IMR-90 (cell line): ENCODE measurements around the gene SLC25A25. TPM values are rescaled to one million over a fixed set of nuclear protein-coding genes. Genes with fewer than 3 reads are reported as not detected.
A peak's percentile ranks its signal among the peaks of the same experiment; 100 is the strongest.

Experiments used
- ATAC-seq: fragments of 200-7000 bp; cut with Tn5 transposase; 2 replicates; pipeline ENCODE4 v1.9.1; 2020; ENCODE audit warnings: low read depth, mild to moderate bottlenecking, moderate library complexity
- BruUV-seq: library from RNA; stranded (reverse); fragments of 400-500 nt; replicated peaks from 2 replicates; lab custom pipeline; 2021; lab: Mats Ljungman, UMichigan
- CTCF ChIA-PET: fragments of 300-600 bp; formaldehyde crosslinking; extraction: SDS; loops from one replicate; lab custom pipeline; 2021; ENCODE audit warnings: antibody characterized with exemption; lab: Yijun Ruan, JAX
- POLR2A ChIA-PET: fragments of 300-600 bp; sonication (Branson Sonifier 250); formaldehyde crosslinking; loops from one replicate; lab custom pipeline; 2022; ENCODE audit warnings: antibody characterized with exemption; ENCODE audit not compliant: unreplicated experiment; lab: Charles Lee
- DNase-seq: peaks from one replicate; pipeline ENCODE4 v3.0.0; 2013
- H2AFZ ChIP-seq: replicated peaks from 2 replicates; pipeline ENCODE3; 2013; ENCODE audit warnings: low read length, mild to moderate bottlenecking; ENCODE audit not compliant: poor library complexity
- H2AK5ac ChIP-seq: 2 replicates; pipeline ENCODE4 v1.6.1; 2013; ENCODE audit warnings: low read depth, low read length, inconsistent platforms
- H2AK9ac ChIP-seq: replicated peaks from 2 replicates; pipeline ENCODE3; 2013; ENCODE audit warnings: mild to moderate bottlenecking, low read depth, low read length, moderate library complexity; ENCODE audit not compliant: poor library complexity
- H2BK120ac ChIP-seq: 2 replicates; pipeline ENCODE4 v1.6.1; 2013; ENCODE audit warnings: low read depth, low read length, inconsistent platforms
- H2BK15ac ChIP-seq: 3 replicates; pipeline ENCODE4 v1.6.1; 2013; ENCODE audit warnings: low read depth, low read length, inconsistent platforms
- H2BK20ac ChIP-seq: 2 replicates; pipeline ENCODE4 v1.6.1; 2013; ENCODE audit warnings: low read depth, mild to moderate bottlenecking, inconsistent platforms, low read length, moderate library complexity
- H2BK5ac ChIP-seq: 2 replicates; pipeline ENCODE4 v1.6.1; 2013; ENCODE audit warnings: mild to moderate bottlenecking, low read depth, low read length, inconsistent platforms; ENCODE audit not compliant: poor library complexity, severe bottlenecking
- H3K14ac ChIP-seq: replicated peaks from 2 replicates; pipeline ENCODE4 v1.6.1; 2013; ENCODE audit warnings: low read depth, low read length, inconsistent platforms
- H3K18ac ChIP-seq: 2 replicates; pipeline ENCODE4 v1.6.1; 2013; ENCODE audit warnings: low read depth, low read length, control low read depth
- H3K23ac ChIP-seq: 2 replicates; pipeline ENCODE4 v1.6.1; 2013; ENCODE audit warnings: low read depth, low read length, inconsistent platforms
- H3K27ac ChIP-seq: 2 replicates; pipeline ENCODE4 v1.5.1; 2013; ENCODE audit warnings: mild to moderate bottlenecking, control low read depth, low read length; ENCODE audit not compliant: insufficient read depth
- H3K27me3 ChIP-seq: 2 replicates; pipeline ENCODE4 v1.6.1; 2013; ENCODE audit warnings: low read length; ENCODE audit not compliant: control insufficient read depth, insufficient read depth
- H3K36me3 ChIP-seq: 2 replicates; pipeline ENCODE4 v1.6.1; 2013; ENCODE audit warnings: low read length, mixed read lengths; ENCODE audit not compliant: control insufficient read depth, insufficient read depth
- H3K4ac ChIP-seq: 2 replicates; pipeline ENCODE4 v1.6.1; 2013; ENCODE audit warnings: low read depth, low read length, inconsistent platforms
- H3K4me1 ChIP-seq: 2 replicates; pipeline ENCODE4 v1.6.1; 2013; ENCODE audit warnings: low read length, mixed read lengths; ENCODE audit not compliant: control insufficient read depth, insufficient read depth
- H3K4me2 ChIP-seq: 2 replicates; pipeline ENCODE4 v1.6.1; 2013; ENCODE audit warnings: low read depth, mild to moderate bottlenecking, control low read depth, low read length, moderate library complexity
- H3K4me3 ChIP-seq: 2 replicates; pipeline ENCODE4 v1.5.1; 2013; ENCODE audit warnings: low read depth, mild to moderate bottlenecking, control low read depth, low read length, moderate library complexity; ENCODE audit not compliant: insufficient read depth
- H3K56ac ChIP-seq: 2 replicates; pipeline ENCODE4 v1.6.1; 2013; ENCODE audit warnings: low read length, inconsistent platforms; ENCODE audit not compliant: insufficient read depth; ENCODE audit errors: extremely low read depth
- H3K79me1 ChIP-seq, 2 experiments: 2 replicates each; pipeline ENCODE4 v1.6.1; 2013; ENCODE audit warnings: low read length in 2 of 2, inconsistent platforms in 1 of 2, low read depth in 1 of 2
- H3K9ac ChIP-seq: 2 replicates; pipeline ENCODE4 v1.6.1; 2013; ENCODE audit warnings: low read depth, low read length, control low read depth
- H3K9me1 ChIP-seq: 2 replicates; pipeline ENCODE4 v1.6.1; 2013; ENCODE audit warnings: low read length, inconsistent platforms; ENCODE audit not compliant: insufficient read depth
- H3K9me3 ChIP-seq: 2 replicates; pipeline ENCODE4 v1.6.1; 2013; ENCODE audit warnings: low read length; ENCODE audit not compliant: control insufficient read depth, insufficient read depth
- H4K20me1 ChIP-seq: 2 replicates; pipeline ENCODE4 v1.6.1; 2013; ENCODE audit warnings: low read length, inconsistent platforms; ENCODE audit not compliant: insufficient read depth
- H4K5ac ChIP-seq: 2 replicates; pipeline ENCODE4 v1.6.1; 2013; ENCODE audit warnings: mild to moderate bottlenecking, low read depth, low read length, control low read depth
- H4K8ac ChIP-seq, 2 experiments: 2 replicates each; pipeline ENCODE4 v1.6.1; 2013; ENCODE audit warnings: low read depth in 2 of 2, low read length in 2 of 2, control low read depth in 1 of 2, inconsistent platforms in 1 of 2
- H4K91ac ChIP-seq: 2 replicates; pipeline ENCODE4 v1.6.1; 2013; ENCODE audit warnings: low read depth, low read length, inconsistent platforms; ENCODE audit not compliant: insufficient read depth
- BHLHE40 ChIP-seq: fragments of 150-350 bp; IDR thresholded peaks from 2 replicates; pipeline ENCODE4 v1.6.1; 2016; ENCODE audit warnings: mild to moderate bottlenecking, low read depth, low read length
- CEBPB ChIP-seq: IDR thresholded peaks from 2 replicates; pipeline ENCODE4 v1.6.1; 2012; ENCODE audit warnings: low read depth, low read length, improper control_type of control experiment
- CHD1 ChIP-seq: IDR thresholded peaks from 2 replicates; pipeline ENCODE4 v1.6.1; 2012; ENCODE audit warnings: low read depth, low read length, improper control_type of control experiment
- FOS ChIP-seq: fragments of 150-350 bp; IDR thresholded peaks from 2 replicates; pipeline ENCODE4 v1.6.1; 2016; ENCODE audit warnings: low read depth, low read length
- MAFK ChIP-seq: IDR thresholded peaks from 2 replicates; pipeline ENCODE4 v1.6.1; 2012; ENCODE audit warnings: low read depth, low read length, improper control_type of control experiment
- MAZ ChIP-seq: IDR thresholded peaks from 2 replicates; pipeline ENCODE4 v1.6.1; 2012; ENCODE audit warnings: low read depth, mild to moderate bottlenecking, low read length, improper control_type of control experiment, moderate library complexity, borderline replicate concordance
- MXI1 ChIP-seq: IDR thresholded peaks from 2 replicates; pipeline ENCODE4 v1.6.1; 2012; ENCODE audit warnings: low read depth, mild to moderate bottlenecking, low read length, moderate library complexity, borderline replicate concordance
- NFE2L2 ChIP-seq: fragments of 150-350 bp; IDR thresholded peaks from 2 replicates; pipeline ENCODE4 v1.6.1; 2016; ENCODE audit warnings: low read depth, mild to moderate bottlenecking, low read length
- POLR2A ChIP-seq: IDR thresholded peaks from 2 replicates; pipeline ENCODE4 v1.6.1; 2012; ENCODE audit warnings: mild to moderate bottlenecking, low read depth, low read length
- RAD21 ChIP-seq: IDR thresholded peaks from 2 replicates; pipeline ENCODE4 v1.6.1; 2012; ENCODE audit warnings: low read length, improper control_type of control experiment
- RCOR1 ChIP-seq: IDR thresholded peaks from 2 replicates; pipeline ENCODE4 v1.6.1; 2012; ENCODE audit warnings: mild to moderate bottlenecking, low read length, improper control_type of control experiment; ENCODE audit not compliant: insufficient replicate concordance
- RFX5 ChIP-seq: IDR thresholded peaks from 2 replicates; pipeline ENCODE4 v1.8.0; 2012; ENCODE audit warnings: low read depth, mild to moderate bottlenecking, low read length, moderate library complexity
- SMC3 ChIP-seq: fragments of 150-350 bp; IDR thresholded peaks from 2 replicates; pipeline ENCODE4 v1.6.1; 2016; ENCODE audit warnings: low read depth, mild to moderate bottlenecking, antibody characterized with exemption, low read length, moderate library complexity
- USF2 ChIP-seq: fragments of 150-350 bp; IDR thresholded peaks from 2 replicates; pipeline ENCODE4 v1.6.1; 2017; ENCODE audit warnings: mild to moderate bottlenecking, antibody characterized with exemption, low read length, low read depth
- WGBS, 2 experiments: methylation state at CpG; one replicate each; pipeline versions ENCODE4 v1.1.5 to v1.1.7; 2013; ENCODE audit warnings: missing lambda C conversion rate in 2 of 2; ENCODE audit not compliant: insufficient read length in 1 of 2; ENCODE audit errors: extremely low coverage in 2 of 2; 5-methylcytosine and 5-hydroxymethylcytosine counted together
- dilution Hi-C: fragments of 300-500 bp; cut with HindIII; formaldehyde crosslinking; loops from one replicate; pipeline ENCODE4 v1.14.3; 2018; ENCODE audit warnings: low sequenced_read_pairs; ENCODE audit not compliant: unreplicated experiment
- in situ Hi-C: fragments of 300-500 bp; cut with MboI; formaldehyde crosslinking; loops from 3 replicates; pipeline ENCODE4 v1.14.3; 2019; ENCODE audit warnings: low sequenced_read_pairs, inconsistent platforms, mixed read lengths
- intact Hi-C: fragments of 100-400 bp; cut with micrococcal nuclease; formaldehyde crosslinking; loops from 2 replicates; pipeline ENCODE4 v1.10.0; 2022
- polyA plus RNA-seq, 3 experiments: library from polyadenylated mRNA; depleted of rRNA; stranded (reverse); fragments of >200 nt; gene quantifications; 2 replicates each; pipeline ENCODE4 v1.2.3, GENCODE V29; 2012; ENCODE audit warnings: low replicate concordance in 1 of 3
- total RNA-seq: library from RNA; depleted of rRNA; stranded (reverse); fragments of >200 nt; gene quantifications from 2 replicates; pipeline ENCODE4 v1.2.3, GENCODE V29; 2012
- TF ChIP-seq, protein P1 (sequence below): fragments of 150-350 bp; IDR thresholded peaks from 2 replicates; pipeline ENCODE4 v1.6.1; 2016; ENCODE audit warnings: low read depth, mild to moderate bottlenecking, low read length, moderate library complexity, borderline replicate concordance
- TF ChIP-seq, protein P2 (sequence below): conservative IDR thresholded peaks from 2 replicates; pipeline ENCODE4 v1.5.1; 2012; ENCODE audit warnings: mild to moderate bottlenecking, low read depth, low read length, improper control_type of control experiment

Gene SLC25A25
- total and polyA plus RNA-seq, 2 of the 4 experiments (the other 2 are of a cell fraction), result 14.0 to 17.9 TPM

- Histone ChIP-seq H2BK20ac (no peak overlapping the region), H4K91ac (no peak overlapping the region), H3K18ac (no peak overlapping the region), H3K27me3 (no peaks in the 10 kb centered on the region), H2BK15ac (no peak overlapping the region), H2AFZ (no peak overlapping the region), H3K36me3 (peaks cover 51% of the 10 kb centered on the region), H3K79me1 (peaks cover 31 to 87% of the 10 kb centered on the region in 2 experiments), H3K4me1 (peaks cover 25% of the 10 kb centered on the region), H3K4ac (no peak overlapping the region), H4K8ac (no peak overlapping the region), H3K27ac (no peak overlapping the region), H3K4me2 (no peak overlapping the region), H3K9me3 (no peaks in the 10 kb centered on the region), H2AK5ac (no peak overlapping the region), H3K9me1 (peaks cover 25% of the 10 kb centered on the region; the same call in 1 of the 2 replicates), H3K23ac (no peak overlapping the region), H3K9ac (no peak overlapping the region), H2AK9ac (peak overlapping the region; percentile 34), H4K5ac (no peak overlapping the region), H3K56ac (no peak overlapping the region), H4K20me1 (peaks cover 45% of the 10 kb centered on the region), H2BK120ac (no peak overlapping the region), H2BK5ac (no peak overlapping the region), H3K14ac (no peak overlapping the region), H3K4me3 (no peak overlapping the region)
- 96% methylated on average over 20 of the region's 20 CpGs; no CpG with 5 or more reads in 1 of the 2 experiments for whole genome bisulfite sequencing, 2 experiments
- CTCF ChIA-PET, result no interaction called here
- dilution Hi-C loops (no loop called here), in situ Hi-C loops (no loop called here), intact Hi-C loops (no loop called here)
- DNase-seq (no peak), ATAC-seq (no peak)
- BruUV-seq, result no TSS peak
- TF ChIP-seq NFE2L2, result no peak
- TF ChIP-seq, protein P1, sequence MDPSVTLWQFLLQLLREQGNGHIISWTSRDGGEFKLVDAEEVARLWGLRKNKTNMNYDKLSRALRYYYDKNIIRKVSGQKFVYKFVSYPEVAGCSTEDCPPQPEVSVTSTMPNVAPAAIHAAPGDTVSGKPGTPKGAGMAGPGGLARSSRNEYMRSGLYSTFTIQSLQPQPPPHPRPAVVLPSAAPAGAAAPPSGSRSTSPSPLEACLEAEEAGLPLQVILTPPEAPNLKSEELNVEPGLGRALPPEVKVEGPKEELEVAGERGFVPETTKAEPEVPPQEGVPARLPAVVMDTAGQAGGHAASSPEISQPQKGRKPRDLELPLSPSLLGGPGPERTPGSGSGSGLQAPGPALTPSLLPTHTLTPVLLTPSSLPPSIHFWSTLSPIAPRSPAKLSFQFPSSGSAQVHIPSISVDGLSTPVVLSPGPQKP, result no peak
- no peak for TF ChIP-seq USF2
- TF ChIP-seq CEBPB, result no peak
- no peak for TF ChIP-seq POLR2A
- no peak for TF ChIP-seq MAZ
- TF ChIP-seq BHLHE40, result no peak
- no peak for TF ChIP-seq MAFK
- no peak for TF ChIP-seq CHD1
- no peak for TF ChIP-seq SMC3
- no peak for TF ChIP-seq RAD21
- TF ChIP-seq FOS, result no peak
- TF ChIP-seq MXI1, result no peak
- TF ChIP-seq, protein P2, sequence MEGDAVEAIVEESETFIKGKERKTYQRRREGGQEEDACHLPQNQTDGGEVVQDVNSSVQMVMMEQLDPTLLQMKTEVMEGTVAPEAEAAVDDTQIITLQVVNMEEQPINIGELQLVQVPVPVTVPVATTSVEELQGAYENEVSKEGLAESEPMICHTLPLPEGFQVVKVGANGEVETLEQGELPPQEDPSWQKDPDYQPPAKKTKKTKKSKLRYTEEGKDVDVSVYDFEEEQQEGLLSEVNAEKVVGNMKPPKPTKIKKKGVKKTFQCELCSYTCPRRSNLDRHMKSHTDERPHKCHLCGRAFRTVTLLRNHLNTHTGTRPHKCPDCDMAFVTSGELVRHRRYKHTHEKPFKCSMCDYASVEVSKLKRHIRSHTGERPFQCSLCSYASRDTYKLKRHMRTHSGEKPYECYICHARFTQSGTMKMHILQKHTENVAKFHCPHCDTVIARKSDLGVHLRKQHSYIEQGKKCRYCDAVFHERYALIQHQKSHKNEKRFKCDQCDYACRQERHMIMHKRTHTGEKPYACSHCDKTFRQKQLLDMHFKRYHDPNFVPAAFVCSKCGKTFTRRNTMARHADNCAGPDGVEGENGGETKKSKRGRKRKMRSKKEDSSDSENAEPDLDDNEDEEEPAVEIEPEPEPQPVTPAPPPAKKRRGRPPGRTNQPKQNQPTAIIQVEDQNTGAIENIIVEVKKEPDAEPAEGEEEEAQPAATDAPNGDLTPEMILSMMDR, result no peak
- TF ChIP-seq RFX5, result no peak
- no peak for TF ChIP-seq RCOR1
- POLR2A ChIA-PET, result no interaction called here
Measured at GRCh38 chr9:128101690-128102089, 33.7 kb downstream of the SLC25A25 start.
